WERI-Rb-1 (cell line): Measurements from ENCODE around the gene KIF1B.
A peak's percentile ranks its signal among the peaks of the same experiment; 100 is the strongest.
"Not testable (repeated sequence)": the region's sequence is repeated elsewhere in the genome, so short reads cannot be mapped to it uniquely, and the experiment has no call there.

ENCODE experiments used
- DNase-seq: peaks from one replicate; pipeline ENCODE4 v3.0.0-alpha.2; 2020
- H3K27ac ChIP-seq: fragments of 250-450 bp; sonication (Bioruptor Pico); 2 replicates; pipeline ENCODE4 v1.5.1; 2020; ENCODE audit warnings: mild to moderate bottlenecking, moderate library complexity
- H3K27me3 ChIP-seq: fragments of 250-450 bp; sonication (Bioruptor Pico); 2 replicates; pipeline ENCODE4 v1.5.1; 2021; ENCODE audit warnings: mild to moderate bottlenecking, low read depth, moderate library complexity; ENCODE audit not compliant: insufficient read depth, severe bottlenecking
- H3K36me3 ChIP-seq: fragments of 250-450 bp; sonication (Bioruptor Pico); 2 replicates; pipeline ENCODE4 v1.5.1; 2020; ENCODE audit warnings: mild to moderate bottlenecking, moderate library complexity
- H3K4me3 ChIP-seq: 2 replicates; pipeline ENCODE4 v1.5.1; 2011; ENCODE audit warnings: low read depth, mild to moderate bottlenecking, control low read depth, low read length
- H3K9me3 ChIP-seq: fragments of 250-450 bp; sonication (Bioruptor Pico); 2 replicates; pipeline ENCODE4 v1.5.1; 2021; ENCODE audit warnings: mild to moderate bottlenecking, moderate library complexity; ENCODE audit not compliant: severe bottlenecking
- TF ChIP-seq, protein P1 (sequence below): IDR thresholded peaks from 2 replicates; pipeline ENCODE4 v1.5.1; 2011; ENCODE audit warnings: low read depth, mild to moderate bottlenecking, control low read depth, inconsistent platforms, low read length

KIF1B gene

DNA sequence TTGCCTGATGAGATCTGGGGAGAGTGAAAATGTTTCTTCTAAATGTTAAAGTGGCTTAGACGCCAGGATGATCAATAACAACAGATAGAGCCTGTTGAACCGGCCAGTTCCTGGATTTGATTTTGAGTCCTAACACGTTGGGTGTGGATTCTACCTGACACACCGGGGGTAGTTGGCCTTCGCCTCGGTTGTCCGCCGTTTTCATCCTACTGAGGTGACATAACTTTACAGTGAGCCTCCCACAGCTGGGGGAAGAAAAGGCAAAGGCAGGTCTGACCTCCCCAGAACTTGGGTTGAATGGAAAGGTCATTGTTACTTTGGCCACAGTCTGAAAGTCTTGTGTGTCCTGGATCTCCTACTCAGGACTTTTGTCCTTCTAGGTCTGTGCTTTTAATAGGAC lies 189.6 kb downstream of the KIF1B start:
- Histone ChIP-seq H3K36me3 (peaks cover 57% of the 10 kb centered on the region), H3K9me3 (no peaks in the 10 kb centered on the region), H3K27ac (peak overlapping the region; percentile 96), H3K4me3 (peak overlapping the region; percentile 80), H3K27me3 (no peaks in the 10 kb centered on the region)
- no peak for DNase-seq
- TF ChIP-seq, protein P1, sequence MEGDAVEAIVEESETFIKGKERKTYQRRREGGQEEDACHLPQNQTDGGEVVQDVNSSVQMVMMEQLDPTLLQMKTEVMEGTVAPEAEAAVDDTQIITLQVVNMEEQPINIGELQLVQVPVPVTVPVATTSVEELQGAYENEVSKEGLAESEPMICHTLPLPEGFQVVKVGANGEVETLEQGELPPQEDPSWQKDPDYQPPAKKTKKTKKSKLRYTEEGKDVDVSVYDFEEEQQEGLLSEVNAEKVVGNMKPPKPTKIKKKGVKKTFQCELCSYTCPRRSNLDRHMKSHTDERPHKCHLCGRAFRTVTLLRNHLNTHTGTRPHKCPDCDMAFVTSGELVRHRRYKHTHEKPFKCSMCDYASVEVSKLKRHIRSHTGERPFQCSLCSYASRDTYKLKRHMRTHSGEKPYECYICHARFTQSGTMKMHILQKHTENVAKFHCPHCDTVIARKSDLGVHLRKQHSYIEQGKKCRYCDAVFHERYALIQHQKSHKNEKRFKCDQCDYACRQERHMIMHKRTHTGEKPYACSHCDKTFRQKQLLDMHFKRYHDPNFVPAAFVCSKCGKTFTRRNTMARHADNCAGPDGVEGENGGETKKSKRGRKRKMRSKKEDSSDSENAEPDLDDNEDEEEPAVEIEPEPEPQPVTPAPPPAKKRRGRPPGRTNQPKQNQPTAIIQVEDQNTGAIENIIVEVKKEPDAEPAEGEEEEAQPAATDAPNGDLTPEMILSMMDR, result no peak

DNA sequence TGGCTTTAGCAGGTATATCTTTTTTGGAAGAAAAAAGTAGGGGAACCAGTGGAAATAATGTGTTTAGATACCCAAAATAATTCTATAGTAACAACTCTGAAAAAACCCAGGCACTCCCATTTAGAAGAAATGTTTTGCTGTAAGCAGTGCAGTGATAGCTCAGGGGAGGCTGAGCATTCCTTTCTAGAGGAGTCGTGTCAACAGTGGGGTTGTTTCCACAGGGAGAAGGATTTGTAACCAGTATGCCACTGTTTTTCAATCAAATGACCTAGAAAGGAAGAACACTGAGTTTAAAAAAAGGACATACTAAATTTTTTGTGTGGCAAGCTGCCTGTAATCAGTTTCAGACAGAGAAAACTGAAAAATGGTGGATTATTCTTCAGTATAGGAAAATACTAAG lies 190.9 kb downstream of the KIF1B start:
- H3K27me3 ChIP-seq, result no peaks in the 10 kb centered on the region
- H3K9me3 ChIP-seq, result no peaks in the 10 kb centered on the region
- no peak for DNase-seq
- peaks cover 69% of the 10 kb centered on the region for H3K36me3 ChIP-seq
- no peak overlapping the region for H3K4me3 ChIP-seq
- TF ChIP-seq, protein P1, result no peak
- no peak overlapping the region for H3K27ac ChIP-seq

DNA sequence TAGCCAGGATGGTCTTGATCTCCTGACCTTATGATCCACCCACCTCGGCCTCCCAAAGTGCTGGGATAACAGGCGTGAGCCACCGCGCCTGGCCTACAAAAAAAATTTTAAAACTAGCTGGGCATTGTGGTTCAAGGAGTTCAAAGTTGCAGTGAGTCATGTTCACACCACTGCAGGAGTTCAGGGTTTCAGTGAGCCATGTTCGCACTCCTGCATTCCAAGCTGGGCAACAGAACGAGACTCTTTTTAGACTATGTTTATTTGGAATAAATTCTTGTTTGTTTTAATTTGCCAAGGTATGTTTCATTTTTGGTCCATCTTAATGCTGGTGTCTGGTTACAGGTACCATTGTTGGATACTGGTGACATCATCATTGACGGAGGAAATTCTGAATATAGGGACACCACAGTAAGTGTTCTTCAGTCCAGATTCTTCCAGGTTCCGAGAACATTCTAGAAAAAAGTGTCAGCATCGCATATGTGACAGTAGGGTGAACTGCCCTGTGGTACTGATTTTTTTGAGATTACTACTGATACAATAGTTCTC lies 192.4 kb downstream of the KIF1B start:
- Histone ChIP-seq H3K9me3 (no peaks in the 10 kb centered on the region), H3K36me3 (peaks cover 83% of the 10 kb centered on the region), H3K27ac (no peak overlapping the region), H3K27me3 (no peaks in the 10 kb centered on the region), H3K4me3 (no peak overlapping the region)
- no peak for DNase-seq
- TF ChIP-seq, protein P1, result no peak

DNA sequence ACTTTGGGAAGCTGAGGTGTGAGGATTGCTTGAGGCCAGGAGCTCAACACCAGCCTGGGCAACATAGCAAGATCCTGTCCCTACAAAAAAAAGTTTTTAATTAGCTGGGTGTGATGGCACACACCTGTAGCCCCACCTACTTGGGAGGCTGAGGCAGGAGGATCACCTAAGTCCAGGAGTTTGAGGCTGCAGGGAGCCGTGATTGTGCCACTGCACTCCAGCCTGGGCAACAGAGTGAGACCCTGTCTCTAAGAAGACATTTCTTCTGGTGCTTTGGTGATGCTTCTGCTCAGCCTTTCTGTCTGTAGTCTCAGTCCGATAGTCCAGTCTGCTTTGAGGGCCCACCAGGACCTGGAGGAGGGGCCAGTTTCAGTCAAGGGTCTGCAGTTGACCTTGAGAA lies 196.8 kb downstream of the KIF1B start:
- H3K36me3 ChIP-seq, result peaks cover 98% of the 10 kb centered on the region
- TF ChIP-seq, protein P1, result no peak

DNA sequence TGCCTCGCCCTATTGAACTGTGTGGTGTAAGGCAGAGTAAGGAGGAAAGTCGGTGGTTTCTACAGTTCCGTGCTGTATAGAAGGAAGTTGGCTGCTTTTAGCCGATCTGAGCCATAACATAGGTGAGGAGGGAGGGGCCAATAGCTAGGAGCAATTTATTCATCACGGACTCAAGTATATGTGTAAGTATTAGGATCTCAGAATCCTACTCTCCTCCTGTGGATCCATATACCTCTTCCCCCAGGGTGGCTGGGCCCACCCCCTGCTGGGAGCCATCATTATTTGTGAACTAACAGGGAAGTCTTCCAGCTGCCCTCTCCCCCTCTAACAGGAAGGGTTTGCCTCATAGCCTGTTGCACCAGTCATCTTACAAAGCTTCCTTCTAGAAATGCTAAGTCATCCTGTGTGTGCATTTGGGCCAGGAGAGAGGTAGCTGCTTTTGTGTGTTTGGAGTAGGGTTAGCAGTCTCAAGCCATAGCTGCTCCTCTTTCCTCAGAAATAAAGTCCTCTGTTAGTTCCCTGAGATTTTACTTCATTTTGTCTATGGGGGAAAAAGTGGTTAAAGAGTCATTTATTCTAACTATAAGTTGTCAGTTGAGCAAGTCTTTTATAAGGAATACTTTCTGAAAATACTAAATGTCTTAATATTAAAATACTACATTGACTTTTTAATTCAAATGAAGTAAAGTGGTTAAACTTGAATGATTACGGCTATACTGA lies 205.0 kb downstream of the KIF1B start:
- H3K36me3 ChIP-seq, result peaks cover 97% of the 10 kb centered on the region
- H3K27me3 ChIP-seq, result no peaks in the 10 kb centered on the region
- DNase-seq, result no peak
- H3K27ac ChIP-seq, result no peak overlapping the region
- H3K9me3 ChIP-seq, result no peaks in the 10 kb centered on the region
- TF ChIP-seq, protein P1, result no peak
- no peak overlapping the region for H3K4me3 ChIP-seq

More for the DNA sequence above, 196.8 kb downstream of the KIF1B start:
- no peaks in the 10 kb centered on the region for H3K27me3 ChIP-seq
- no peaks in the 10 kb centered on the region for H3K9me3 ChIP-seq
- no peak for DNase-seq
- no peak overlapping the region for H3K4me3 ChIP-seq
- no peak overlapping the region for H3K27ac ChIP-seq

DNA sequence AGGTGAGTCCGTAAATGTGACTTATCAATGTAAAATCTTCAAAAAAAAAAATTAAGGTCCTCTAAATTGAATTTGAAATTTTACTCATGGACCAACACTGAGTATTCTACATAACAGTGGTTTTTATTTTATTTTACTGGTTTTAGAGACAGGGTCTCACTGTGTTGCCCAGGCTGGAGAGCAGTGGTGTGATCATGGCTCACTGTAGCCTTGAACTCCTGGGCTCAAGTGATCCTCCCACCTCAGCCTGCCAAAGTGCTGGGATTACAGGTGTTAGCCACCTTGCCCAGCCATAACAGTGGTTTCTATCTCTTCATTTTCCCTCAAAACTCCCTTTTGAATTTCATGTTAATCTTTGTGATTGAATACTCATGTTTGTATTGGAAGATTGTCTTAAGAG lies 205.6 kb downstream of the KIF1B start:
- H3K9me3 ChIP-seq, H3K27me3 ChIP-seq, H3K27ac ChIP-seq, DNase-seq, H3K4me3 ChIP-seq: not testable (repeated sequence)
- peaks cover 91% of the 10 kb centered on the region for H3K36me3 ChIP-seq

DNA sequence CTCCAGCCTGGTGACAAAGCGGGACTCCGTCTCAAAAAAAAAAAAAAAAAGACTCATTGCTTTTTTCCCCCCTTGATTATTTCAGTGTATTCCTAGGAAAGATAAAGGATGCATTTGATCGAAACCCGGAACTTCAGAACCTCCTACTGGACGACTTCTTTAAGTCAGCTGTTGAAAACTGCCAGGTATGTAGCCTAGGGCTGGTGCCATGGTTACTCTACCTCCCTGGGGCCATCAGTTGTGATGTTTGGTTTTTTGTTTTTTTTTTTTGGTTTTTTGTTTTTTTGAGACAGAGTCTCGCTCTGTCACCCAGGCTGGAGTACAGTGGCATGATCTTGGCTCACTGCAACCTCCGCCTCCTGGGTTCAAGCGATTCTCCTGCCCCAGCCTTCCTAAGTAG lies 208.4 kb downstream of the KIF1B start:
- H3K9me3 ChIP-seq, H3K27me3 ChIP-seq, DNase-seq, H3K4me3 ChIP-seq: not testable (repeated sequence)
- Histone ChIP-seq H3K27ac (peak overlapping the region; percentile 66; the same call in 1 of the 2 replicates), H3K36me3 (peaks cover 72% of the 10 kb centered on the region)
